Measurements from ENCODE around the gene ST7. TPM values are rescaled to one million over a fixed set of nuclear protein-coding genes. Genes with fewer than 3 reads are reported as not detected.

Gene ST7
- total RNA-seq, 4 donors from 2014 or later, result 7.2 to 47.9 (median 19.1) TPM

DNA sequence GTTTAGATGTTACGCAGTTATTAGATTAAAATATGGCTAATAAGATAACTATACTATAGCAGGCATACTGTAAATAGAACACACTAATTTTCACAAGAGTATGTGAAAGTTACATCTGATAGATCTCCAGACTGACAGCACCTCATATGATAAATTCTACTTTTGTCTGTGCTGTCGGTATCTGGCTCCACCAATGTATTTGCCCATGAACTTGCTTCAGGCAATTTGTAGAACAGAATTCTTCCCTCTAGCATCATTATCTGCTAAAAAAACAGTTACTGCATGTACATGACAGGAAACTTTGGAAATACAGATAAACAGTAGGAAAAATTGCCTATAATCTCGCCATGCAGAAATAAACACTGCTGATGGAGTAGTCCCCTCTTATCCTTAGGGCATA, 231.8 kb downstream of the ST7 start:
- no peaks in the 10 kb centered on the region for H3K36me3 ChIP-seq
- H3K27ac ChIP-seq, result no peak overlapping the region
- WGBS, 2 donors (ENCODE audit: low coverage in 1 of 2), result 93 to 96% methylated on average over 3 of the region's 3 CpGs
- in situ Hi-C loops (cut with MboI; ENCODE audit: low pct_ligation_motif_present in 1 of 4, low pct_unique_long_range_greater_than_20kb in 1 of 4, low sequenced_read_pairs in 3 of 4) (no loop called here), intact Hi-C loops (cut with DNase I; ENCODE audit: low total_unique reads) (no loop called here)
- TF ChIP-seq, protein P1, sequence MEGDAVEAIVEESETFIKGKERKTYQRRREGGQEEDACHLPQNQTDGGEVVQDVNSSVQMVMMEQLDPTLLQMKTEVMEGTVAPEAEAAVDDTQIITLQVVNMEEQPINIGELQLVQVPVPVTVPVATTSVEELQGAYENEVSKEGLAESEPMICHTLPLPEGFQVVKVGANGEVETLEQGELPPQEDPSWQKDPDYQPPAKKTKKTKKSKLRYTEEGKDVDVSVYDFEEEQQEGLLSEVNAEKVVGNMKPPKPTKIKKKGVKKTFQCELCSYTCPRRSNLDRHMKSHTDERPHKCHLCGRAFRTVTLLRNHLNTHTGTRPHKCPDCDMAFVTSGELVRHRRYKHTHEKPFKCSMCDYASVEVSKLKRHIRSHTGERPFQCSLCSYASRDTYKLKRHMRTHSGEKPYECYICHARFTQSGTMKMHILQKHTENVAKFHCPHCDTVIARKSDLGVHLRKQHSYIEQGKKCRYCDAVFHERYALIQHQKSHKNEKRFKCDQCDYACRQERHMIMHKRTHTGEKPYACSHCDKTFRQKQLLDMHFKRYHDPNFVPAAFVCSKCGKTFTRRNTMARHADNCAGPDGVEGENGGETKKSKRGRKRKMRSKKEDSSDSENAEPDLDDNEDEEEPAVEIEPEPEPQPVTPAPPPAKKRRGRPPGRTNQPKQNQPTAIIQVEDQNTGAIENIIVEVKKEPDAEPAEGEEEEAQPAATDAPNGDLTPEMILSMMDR (IDR thresholded peaks at IDR 0.05), result no peak
- TF ChIP-seq POLR2A (IDR thresholded peaks at IDR 0.05) (no peak), EP300 (IDR thresholded peaks at IDR 0.05; ENCODE audit: low read depth) (no peak), POLR2AphosphoS5 (IDR thresholded peaks at IDR 0.05) (no peak)
- no peaks in the 10 kb centered on the region for H3K9me3 ChIP-seq
- no peak overlapping the region for H3K4me3 ChIP-seq
- DNase-seq, result no peak
- no peaks in the 10 kb centered on the region for H3K4me1 ChIP-seq
- H3K27me3 ChIP-seq, result no peaks in the 10 kb centered on the region

DNA sequence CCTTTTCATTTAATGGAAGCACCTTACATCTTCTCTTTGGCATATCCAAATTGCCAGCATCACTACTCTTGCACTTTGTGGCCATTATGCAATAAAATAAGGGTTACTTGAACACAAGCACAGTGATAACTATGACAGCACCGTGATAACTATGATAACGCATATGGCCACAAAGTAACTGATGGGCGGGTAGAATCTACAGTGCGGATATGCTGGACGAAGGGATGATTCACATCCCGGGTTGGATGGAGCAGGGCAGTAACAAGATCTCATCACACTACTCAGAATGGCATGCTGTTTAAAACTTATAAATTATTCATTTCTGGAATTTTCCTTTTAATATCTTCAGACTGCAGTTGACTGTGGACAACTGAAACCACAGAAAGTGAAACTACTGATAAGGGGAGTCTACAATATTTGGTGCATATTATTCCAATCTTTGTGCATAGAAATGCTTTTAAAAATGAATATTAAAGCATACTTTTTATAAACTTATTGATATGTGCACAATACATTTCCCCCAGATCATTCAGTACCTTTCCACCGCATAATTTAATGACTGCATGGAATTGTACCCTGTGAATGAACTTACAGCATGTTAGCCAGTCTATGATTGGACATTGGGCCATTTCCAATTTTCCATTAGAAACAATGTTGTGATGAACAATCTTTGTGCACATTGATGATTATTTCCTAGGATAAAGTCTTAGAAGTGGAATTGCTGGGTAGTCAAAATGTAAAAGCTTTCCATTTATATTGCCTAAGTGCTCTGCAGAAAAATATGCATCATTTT, 233.1 kb downstream of the ST7 start:
- 89 to 96% methylated on average over 4 to 7 of the region's 7 CpGs for WGBS, 2 donors (ENCODE audit: low coverage in 1 of 2)
- intact Hi-C loops (cut with DNase I; ENCODE audit: low total_unique reads), result no loop called here
- TF ChIP-seq EP300 (IDR thresholded peaks at IDR 0.05; ENCODE audit: low read depth), result no peak
- TF ChIP-seq POLR2A (IDR thresholded peaks at IDR 0.05), result no peak
- TF ChIP-seq, protein P1 (IDR thresholded peaks at IDR 0.05), result no peak
- TF ChIP-seq POLR2AphosphoS5 (IDR thresholded peaks at IDR 0.05), result no peak

DNA sequence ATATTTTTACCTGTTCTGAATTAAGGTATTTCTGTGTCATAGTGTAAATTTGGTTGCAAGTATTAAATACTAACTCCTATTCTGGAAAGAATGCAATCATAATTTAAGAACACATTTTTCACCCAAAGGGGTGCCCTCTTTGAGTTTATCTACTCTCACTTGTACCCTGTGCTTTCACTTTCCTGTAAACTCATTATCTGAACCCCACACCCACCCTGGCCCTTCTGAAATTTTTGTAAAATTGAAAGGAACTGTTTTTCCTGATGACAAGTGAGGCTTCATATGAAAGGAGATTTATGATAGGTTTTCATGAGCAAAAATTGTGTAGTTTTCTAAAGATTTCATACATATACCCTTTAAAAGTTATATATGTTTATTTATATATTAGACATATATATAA, 235.1 kb downstream of the ST7 start:
- in situ Hi-C loops (cut with MboI; ENCODE audit: low pct_ligation_motif_present in 1 of 4, low pct_unique_long_range_greater_than_20kb in 1 of 4, low sequenced_read_pairs in 3 of 4), result no loop called here
- Histone ChIP-seq H3K4me3 (no peak overlapping the region), H3K27ac (no peak overlapping the region), H3K9me3 (no peaks in the 10 kb centered on the region), H3K36me3 (no peaks in the 10 kb centered on the region), H3K27me3 (no peaks in the 10 kb centered on the region), H3K4me1 (no peaks in the 10 kb centered on the region)
- intact Hi-C loops (cut with DNase I; ENCODE audit: low total_unique reads), result no loop called here
- no peak for DNase-seq
- TF ChIP-seq POLR2A (IDR thresholded peaks at IDR 0.05), result no peak
- TF ChIP-seq EP300 (IDR thresholded peaks at IDR 0.05; ENCODE audit: low read depth), result no peak
- TF ChIP-seq, protein P1 (IDR thresholded peaks at IDR 0.05), result no peak
- no peak for TF ChIP-seq POLR2AphosphoS5 (IDR thresholded peaks at IDR 0.05)

More for the DNA sequence above, 233.1 kb downstream of the ST7 start:
- H3K27me3 ChIP-seq, result no peaks in the 10 kb centered on the region
- no peak for DNase-seq
- no peak overlapping the region for H3K27ac ChIP-seq
- no peaks in the 10 kb centered on the region for H3K36me3 ChIP-seq
- no peak overlapping the region for H3K4me3 ChIP-seq
- no peaks in the 10 kb centered on the region for H3K9me3 ChIP-seq
- in situ Hi-C loops (cut with MboI; ENCODE audit: low pct_ligation_motif_present in 1 of 4, low pct_unique_long_range_greater_than_20kb in 1 of 4, low sequenced_read_pairs in 3 of 4), result no loop called here
- no peaks in the 10 kb centered on the region for H3K4me1 ChIP-seq

DNA sequence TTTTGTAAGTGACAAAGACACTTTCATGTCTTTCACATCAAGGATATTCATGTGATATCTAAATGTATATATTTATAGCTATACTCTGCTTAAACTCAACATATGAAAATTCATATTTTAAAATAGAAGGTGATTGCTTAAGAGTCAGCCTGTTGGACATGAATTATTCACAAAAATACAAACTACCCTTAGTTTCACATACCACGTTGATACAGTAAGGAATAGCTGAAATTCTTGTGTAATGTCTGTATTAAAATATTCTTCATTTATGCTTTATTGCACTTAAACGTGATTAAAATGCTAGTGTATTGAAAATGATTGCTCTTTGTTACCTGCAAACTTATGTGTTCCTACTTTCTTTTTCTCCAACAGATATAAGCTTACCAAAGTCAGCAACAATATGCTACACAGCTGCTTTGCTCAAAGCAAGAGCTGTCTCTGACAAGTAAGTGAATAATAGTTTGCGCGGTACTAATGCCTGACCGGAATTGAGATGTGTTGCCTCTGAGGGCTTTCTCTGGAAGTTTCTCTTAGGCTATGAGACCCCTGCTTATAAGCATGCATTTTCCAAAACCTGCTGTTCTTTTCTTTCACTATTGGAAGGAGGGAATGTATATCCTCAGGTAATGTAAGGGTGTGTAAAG, 235.8 kb downstream of the ST7 start:
- TF ChIP-seq POLR2A (IDR thresholded peaks at IDR 0.05) (no peak), EP300 (IDR thresholded peaks at IDR 0.05; ENCODE audit: low read depth) (no peak), POLR2AphosphoS5 (IDR thresholded peaks at IDR 0.05) (no peak)
- TF ChIP-seq, protein P1 (IDR thresholded peaks at IDR 0.05), result no peak
- in situ Hi-C loops (cut with MboI; ENCODE audit: low pct_ligation_motif_present in 1 of 4, low pct_unique_long_range_greater_than_20kb in 1 of 4, low sequenced_read_pairs in 3 of 4), result no loop called here
- 90 to 92% methylated on average over 2 to 5 of the region's 5 CpGs for WGBS, 2 donors (ENCODE audit: low coverage in 1 of 2)
- H3K4me1 ChIP-seq, result no peaks in the 10 kb centered on the region
- H3K9me3 ChIP-seq, result no peaks in the 10 kb centered on the region
- no peaks in the 10 kb centered on the region for H3K27me3 ChIP-seq
- no peak overlapping the region for H3K27ac ChIP-seq
- intact Hi-C loops (cut with DNase I; ENCODE audit: low total_unique reads), result no loop called here
- no peak for DNase-seq
- no peak overlapping the region for H3K4me3 ChIP-seq
- H3K36me3 ChIP-seq, result no peaks in the 10 kb centered on the region

Data from transverse colon (tissue), 4 donors.